MCF 10A (cell line): ENCODE results near the gene DPP3. TPM values are rescaled to one million over a fixed set of nuclear protein-coding genes. Genes with fewer than 3 reads are reported as not detected.

Experiments
- BruUV-seq: library from RNA; stranded (reverse); fragments of 400-500 nt; replicated peaks from 2 replicates; lab custom pipeline; 2021; lab: Mats Ljungman, UMichigan
- CTCF ChIA-PET: fragments of 300-600 bp; sonication (Branson Sonifier 250); formaldehyde crosslinking; extraction: SDS; loops from one replicate; lab custom pipeline; 2021; ENCODE audit warnings: antibody characterized with exemption, inconsistent platforms; lab: Yijun Ruan, JAX
- POLR2A ChIA-PET: fragments of 300-600, 350-650 bp; sonication (Branson Sonifier 250); formaldehyde crosslinking; extraction: SDS; loops from one replicate; lab custom pipeline; 2020; ENCODE audit warnings: antibody characterized with exemption, inconsistent platforms; lab: Yijun Ruan, JAX
- DNase-seq: peaks from one replicate; pipeline ENCODE4 v3.0.0-alpha.2; 2018; ENCODE audit not compliant: unreplicated experiment
- H3K27ac Mint-ChIP-seq: one replicate; pipeline ENCODE4 v1.8.0; 2022; ENCODE audit warnings: mild to moderate bottlenecking, low read depth, mixed read lengths; ENCODE audit not compliant: unreplicated experiment
- H3K27me3 Mint-ChIP-seq: one replicate; pipeline ENCODE4 v1.8.0; 2022; ENCODE audit warnings: mixed read lengths; ENCODE audit not compliant: insufficient read depth, unreplicated experiment
- H3K36me3 Mint-ChIP-seq: one replicate; pipeline ENCODE4 v1.8.0; 2022; ENCODE audit warnings: mild to moderate bottlenecking, moderate library complexity, mixed read lengths; ENCODE audit not compliant: insufficient read depth, unreplicated experiment
- H3K4me1 Mint-ChIP-seq: one replicate; pipeline ENCODE4 v1.8.0; 2022; ENCODE audit warnings: mixed read lengths; ENCODE audit not compliant: insufficient read depth, unreplicated experiment
- H3K4me3 Mint-ChIP-seq: one replicate; pipeline ENCODE4 v1.8.0; 2022; ENCODE audit warnings: mild to moderate bottlenecking, moderate library complexity, mixed read lengths; ENCODE audit not compliant: unreplicated experiment
- H3K9me3 Mint-ChIP-seq: one replicate; pipeline ENCODE4 v1.8.0; 2022; ENCODE audit warnings: mixed read lengths; ENCODE audit not compliant: unreplicated experiment
- CTCF ChIP-seq: fragments of 200-600 bp; IDR thresholded peaks from one replicate; pipeline ENCODE4 v1.8.0; 2022; ENCODE audit warnings: antibody characterized with exemption, mild to moderate bottlenecking; ENCODE audit not compliant: unreplicated experiment
- intact Hi-C: fragments of 100-400 bp; cut with micrococcal nuclease; formaldehyde crosslinking; loops from 2 replicates; pipeline ENCODE4 v1.14.1; 2022
- total RNA-seq: library from RNA; stranded (reverse); gene quantifications from 2 replicates; pipeline ENCODE4 v1.2.3, GENCODE V29; 2022

The DPP3 gene
- total RNA-seq, 1 experiment from 2014 or later = 40.9 TPM

- H3K4me1 Mint-ChIP-seq = no peaks in the 10 kb centered on the region
- no peak overlapping the region for H3K4me3 Mint-ChIP-seq
- peak; percentile 46 for TF ChIP-seq CTCF
- POLR2A ChIA-PET = no interaction called here
- no peaks in the 10 kb centered on the region for H3K27me3 Mint-ChIP-seq
- H3K36me3 Mint-ChIP-seq = peaks cover 45% of the 10 kb centered on the region
- no peak overlapping the region for H3K27ac Mint-ChIP-seq
- DNase-seq = no peak
- CTCF ChIA-PET = interaction anchor here (0.6 to 1.2 kb wide), 6 partner anchors 14 to 840 kb away, joined by 3 to 5 read pairs (median 3); no protein-coding TSS in a partner anchor
- no peaks in the 10 kb centered on the region for H3K9me3 Mint-ChIP-seq
- BruUV-seq = no TSS peak
- intact Hi-C loops = no loop called here
These were observed 11.2 kb downstream of the DPP3 start for GRCh38 chr11:66491315-66491935.

GRCh38 chr11:66492161-66492865 is 12.1 kb downstream of the DPP3 start:
- POLR2A ChIA-PET = no interaction called here
- H3K27ac Mint-ChIP-seq = no peak overlapping the region
- peaks cover 42% of the 10 kb centered on the region for H3K36me3 Mint-ChIP-seq

GRCh38 chr11:66493130-66493529 is 12.9 kb downstream of the DPP3 start:
- Mint-ChIP-seq H3K4me1 (no peaks in the 10 kb centered on the region), H3K4me3 (no peak overlapping the region), H3K36me3 (peaks cover 40% of the 10 kb centered on the region), H3K9me3 (no peaks in the 10 kb centered on the region), H3K27me3 (no peaks in the 10 kb centered on the region), H3K27ac (no peak overlapping the region)
- ChIA-PET POLR2A (interaction anchor here (0.6 kb wide), 1 partner anchor 1227 kb away, joined by 4 read pairs; no protein-coding TSS in a partner anchor), CTCF (interaction anchor here (0.7 to 1.3 kb wide), 2 partner anchors 15 to 107 kb away, joined by 3 read pairs; no protein-coding TSS in a partner anchor)
- no TSS peak for BruUV-seq
- no peak for TF ChIP-seq CTCF
- intact Hi-C loops = no loop called here
- no peak for DNase-seq

More at GRCh38 chr11:66492161-66492865, 12.1 kb downstream of the DPP3 start:
- no TSS peak for BruUV-seq
- Mint-ChIP-seq H3K4me3 (no peak overlapping the region), H3K9me3 (no peaks in the 10 kb centered on the region), H3K4me1 (no peaks in the 10 kb centered on the region), H3K27me3 (no peaks in the 10 kb centered on the region)
- intact Hi-C loops = no loop called here
- DNase-seq = no peak
- CTCF ChIA-PET = interaction anchor here (0.6 to 1.3 kb wide), 3 partner anchors 15 to 106 kb away, joined by 3 to 5 read pairs (median 3); no protein-coding TSS in a partner anchor
- TF ChIP-seq CTCF = no peak

- POLR2A ChIA-PET = interaction anchor here (0.8 kb wide), 1 partner anchor 14 kb away, joined by 4 read pairs; the partner anchor contains the start of gene DPP3
- intact Hi-C loops = no loop called here
- TF ChIP-seq CTCF = no peak
These were observed 14.2 kb downstream of the DPP3 start for GRCh38 chr11:66494458-66494857.

More at GRCh38 chr11:66494458-66494857, 14.2 kb downstream of the DPP3 start:
- Mint-ChIP-seq H3K36me3 (peaks cover 44% of the 10 kb centered on the region), H3K27ac (no peak overlapping the region), H3K9me3 (no peaks in the 10 kb centered on the region), H3K4me1 (no peaks in the 10 kb centered on the region), H3K27me3 (no peaks in the 10 kb centered on the region), H3K4me3 (no peak overlapping the region)
- CTCF ChIA-PET = no interaction called here
- no TSS peak for BruUV-seq
- DNase-seq = no peak
